Measurements from ENCODE around the gene FLNB. TPM values are rescaled to one million over a fixed set of nuclear protein-coding genes. Genes with fewer than 3 reads are reported as not detected.
A peak's percentile ranks its signal among the peaks of the same experiment; 100 is the strongest.

Gene FLNB
- total RNA-seq, 1 experiment from 2014 or later, result 127 TPM

GRCh38 chr3:58032186-58032585 is 24.0 kb downstream of the FLNB start:
- Mint-ChIP-seq H3K27me3 (ENCODE audit: low read depth) (no peaks in the 10 kb centered on the region), H3K4me1 (peaks cover 67% of the 10 kb centered on the region), H3K36me3 (no peaks in the 10 kb centered on the region), H3K4me3 (no peak overlapping the region), H3K9me3 (no peaks in the 10 kb centered on the region), H3K27ac (peak overlapping the region; percentile 78; the same call in 1 of the 2 replicates)
- DNase-seq (ENCODE audit: low spot score), result no peak
- ATAC-seq, result no peak
- ChIA-PET POLR2A (interaction anchor here (0.6 kb wide), 1 partner anchor 68 kb away, joined by 3 read pairs; no protein-coding TSS in a partner anchor), CTCF (interaction anchor here (1.9 kb wide), 1 partner anchor 12 kb away, joined by 8 read pairs; no protein-coding TSS in a partner anchor)
- TF ChIP-seq E2F5 (CRISPR knock-in tag; IDR thresholded peaks at IDR 0.05) (no peak), HMGA2 (CRISPR knock-in tag; IDR thresholded peaks at IDR 0.05) (no peak), ZNF138 (CRISPR knock-in tag; conservative IDR thresholded peaks at IDR 0.05) (no peak), STAT6 (CRISPR knock-in tag; conservative IDR thresholded peaks at IDR 0.05; ENCODE audit: low read depth) (no peak), ZNF232 (CRISPR knock-in tag; IDR thresholded peaks at IDR 0.05) (no peak), FOXP1 (CRISPR knock-in tag; IDR thresholded peaks at IDR 0.05; ENCODE audit: borderline replicate concordance) (no peak), EMX1 (CRISPR knock-in tag; IDR thresholded peaks at IDR 0.05) (no peak), ZNF671 (CRISPR knock-in tag; IDR thresholded peaks at IDR 0.05) (no peak), NR2C2 (CRISPR knock-in tag; IDR thresholded peaks at IDR 0.05) (no peak), IRF2 (CRISPR knock-in tag; IDR thresholded peaks at IDR 0.05; ENCODE audit: borderline replicate concordance, low read depth) (no peak), TCF7 (CRISPR knock-in tag; IDR thresholded peaks at IDR 0.05; ENCODE audit: low read depth) (no peak)
- TF ChIP-seq, protein P1, sequence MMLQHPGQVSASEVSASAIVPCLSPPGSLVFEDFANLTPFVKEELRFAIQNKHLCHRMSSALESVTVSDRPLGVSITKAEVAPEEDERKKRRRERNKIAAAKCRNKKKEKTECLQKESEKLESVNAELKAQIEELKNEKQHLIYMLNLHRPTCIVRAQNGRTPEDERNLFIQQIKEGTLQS (CRISPR knock-in tag; conservative IDR thresholded peaks at IDR 0.05), result no peak

- DNase-seq (ENCODE audit: low spot score) (no peak), ATAC-seq (peak; percentile 31)
- Mint-ChIP-seq H3K36me3 (no peaks in the 10 kb centered on the region), H3K9me3 (no peaks in the 10 kb centered on the region), H3K27ac (peak overlapping the region; percentile 95), H3K4me1 (peaks cover 71% of the 10 kb centered on the region), H3K27me3 (ENCODE audit: low read depth) (no peaks in the 10 kb centered on the region), H3K4me3 (no peak overlapping the region)
- ChIA-PET POLR2A (interaction anchor here (1.0 to 2.0 kb wide), 2 partner anchors 14 to 20 kb away, joined by 5 to 6 read pairs; no protein-coding TSS in a partner anchor), CTCF (interaction anchor here (0.7 to 2.4 kb wide), 6 partner anchors 8 to 153 kb away, joined by 3 to 9 read pairs (median 4); no protein-coding TSS in a partner anchor)
- TF ChIP-seq SMAD3 (CRISPR knock-in tag; IDR thresholded peaks at IDR 0.05; ENCODE audit: borderline replicate concordance) (no peak), USF2 (CRISPR knock-in tag; IDR thresholded peaks at IDR 0.05) (peak; percentile 57), ZSCAN18 (CRISPR knock-in tag; IDR thresholded peaks at IDR 0.05) (no peak)
Observed at GRCh38 chr3:58034738-58035523, 26.7 kb downstream of the FLNB start.
